Thoracic aorta (tissue), 2 donors: Measurements from ENCODE around the gene PPP1R1B. TPM values are rescaled to one million over a fixed set of nuclear protein-coding genes. Genes with fewer than 3 reads are reported as not detected.

Source experiments
- ATAC-seq: fragments of 150-250 bp; one replicate; pipeline ENCODE4 v1.8.0; 2017; ENCODE audit warnings: low read depth; ENCODE audit not compliant: insufficient number of reproducible peaks, low FRiP score
- DNase-seq: peaks from one replicate; pipeline ENCODE4 v3.0.0-alpha.2; 2020; ENCODE audit warnings: low spot score
- H3K27ac ChIP-seq, 2 donors: fragments of 200-600 bp; sonication (generic); 1 replicate in 1 of 2; 2 replicates in 1 of 2; pipeline ENCODE4 v1.5.1; 2016; ENCODE audit warnings: mild to moderate bottlenecking in 2 of 2, moderate library complexity in 2 of 2
- H3K27me3 ChIP-seq: fragments of 200-600 bp; sonication (generic); replicated peaks from 2 replicates; pipeline ENCODE4 v1.6.0; 2016; ENCODE audit warnings: mild to moderate bottlenecking; ENCODE audit not compliant: insufficient read depth
- H3K36me3 ChIP-seq: fragments of 200-600 bp; sonication (generic); one replicate; pipeline ENCODE4 v1.5.1; 2016
- H3K4me1 ChIP-seq, 2 donors: fragments of 200-600 bp; sonication (generic); 1 replicate in 1 of 2; 2 replicates in 1 of 2; pipeline versions ENCODE4 v1.5.1 to v1.6.0; 2016; ENCODE audit warnings: low read depth in 2 of 2, mild to moderate bottlenecking in 1 of 2; ENCODE audit not compliant: control insufficient read depth in 1 of 2
- H3K4me3 ChIP-seq: fragments of 200-600 bp; sonication (generic); 2 replicates; pipeline ENCODE4 v1.5.1; 2016; ENCODE audit warnings: mild to moderate bottlenecking
- H3K9me3 ChIP-seq: fragments of 200-600 bp; sonication (generic); 2 replicates; pipeline ENCODE4 v1.5.1; 2016
- CTCF ChIP-seq: fragments of 200-600 bp; sonication (generic); IDR thresholded peaks from one replicate; pipeline ENCODE4 v1.5.1; 2019; ENCODE audit warnings: antibody characterized with exemption
- total RNA-seq, 2 donors: library from RNA; depleted of rRNA; stranded (reverse); fragments of >200 nt; gene quantifications; one replicate each; pipeline versions ENCODE4 v1.1.0 to v1.2.3, GENCODE V29; 2016

Gene PPP1R1B
- total RNA-seq, 2 donors from 2014 or later = 0.27 to 2.1 TPM

GRCh38 chr17:39653316-39653661, 26.5 kb downstream of the PPP1R1B start:
- TF ChIP-seq CTCF = no peak
- no peaks in the 10 kb centered on the region for H3K9me3 ChIP-seq
- no peaks in the 10 kb centered on the region for H3K27me3 ChIP-seq
- peaks cover 3% of the 10 kb centered on the region for H3K36me3 ChIP-seq
- ATAC-seq (no peak), DNase-seq (no peak)
- H3K4me1 ChIP-seq = no peaks in the 10 kb centered on the region
- no peak overlapping the region for H3K27ac ChIP-seq
- no peak overlapping the region for H3K4me3 ChIP-seq

GRCh38 chr17:39653662-39654331, 27.0 kb downstream of the PPP1R1B start:
- H3K4me1 ChIP-seq = no peaks in the 10 kb centered on the region
- no peaks in the 10 kb centered on the region for H3K27me3 ChIP-seq
- no peak overlapping the region for H3K4me3 ChIP-seq
- H3K27ac ChIP-seq = no peak overlapping the region
- peaks cover 4% of the 10 kb centered on the region for H3K36me3 ChIP-seq
- DNase-seq (no peak), ATAC-seq (no peak)
- peak; percentile 79 for TF ChIP-seq CTCF
- no peaks in the 10 kb centered on the region for H3K9me3 ChIP-seq

DNA sequence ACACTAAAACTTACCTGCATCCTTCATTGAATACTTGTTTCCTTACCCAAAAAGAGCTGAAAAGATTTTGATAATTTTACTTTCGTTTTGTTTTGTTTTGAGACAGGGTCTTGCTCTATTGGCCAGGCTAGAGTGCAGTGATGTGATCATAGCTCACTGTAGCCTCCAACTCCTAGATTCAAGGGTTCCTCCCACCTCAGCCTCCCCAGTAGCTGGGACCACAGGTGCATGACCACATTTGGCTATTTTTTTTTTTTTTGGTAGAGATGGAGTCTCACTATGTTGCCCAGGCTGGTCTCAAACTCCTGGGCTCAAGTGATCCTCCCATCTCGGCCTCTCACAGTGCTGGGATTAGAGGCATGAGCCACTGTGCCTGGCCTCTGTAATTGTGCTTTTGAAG, 28.4 kb downstream of the PPP1R1B start:
- Histone ChIP-seq H3K9me3 (no peaks in the 10 kb centered on the region), H3K27ac (no peak overlapping the region), H3K36me3 (peaks cover 14% of the 10 kb centered on the region), H3K27me3 (no peaks in the 10 kb centered on the region), H3K4me3 (no peak overlapping the region), H3K4me1 (no peaks in the 10 kb centered on the region)
- TF ChIP-seq CTCF = no peak
- ATAC-seq (no peak), DNase-seq (no peak)

DNA sequence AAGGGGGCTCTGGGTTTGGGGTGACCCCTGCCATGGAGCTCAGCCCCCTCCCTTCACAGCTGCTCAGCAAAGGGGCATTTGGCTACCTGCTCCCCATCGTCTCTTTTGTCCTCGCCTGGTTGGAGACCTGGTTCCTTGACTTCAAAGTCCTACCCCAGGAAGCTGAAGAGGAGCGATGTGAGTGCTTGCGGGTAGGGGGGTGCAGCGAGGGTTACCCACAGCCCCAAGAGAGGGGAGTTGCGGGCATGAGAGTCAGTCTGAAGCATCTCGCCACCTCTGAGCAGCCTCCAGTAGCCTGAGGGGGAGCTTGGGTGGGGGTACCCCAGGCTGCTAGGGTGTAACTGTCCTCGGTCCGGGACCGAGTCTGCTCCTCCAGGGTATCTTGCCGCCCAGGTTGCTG, 31.6 kb downstream of the PPP1R1B start:
- ATAC-seq (no peak), DNase-seq (no peak)
- Histone ChIP-seq H3K27me3 (no peaks in the 10 kb centered on the region), H3K9me3 (no peaks in the 10 kb centered on the region), H3K4me1 (peaks cover 0 to 11% of the 10 kb centered on the region in 2 donors), H3K36me3 (peaks cover 22% of the 10 kb centered on the region), H3K27ac (no peak overlapping the region), H3K4me3 (no peak overlapping the region)
- TF ChIP-seq CTCF = no peak

DNA sequence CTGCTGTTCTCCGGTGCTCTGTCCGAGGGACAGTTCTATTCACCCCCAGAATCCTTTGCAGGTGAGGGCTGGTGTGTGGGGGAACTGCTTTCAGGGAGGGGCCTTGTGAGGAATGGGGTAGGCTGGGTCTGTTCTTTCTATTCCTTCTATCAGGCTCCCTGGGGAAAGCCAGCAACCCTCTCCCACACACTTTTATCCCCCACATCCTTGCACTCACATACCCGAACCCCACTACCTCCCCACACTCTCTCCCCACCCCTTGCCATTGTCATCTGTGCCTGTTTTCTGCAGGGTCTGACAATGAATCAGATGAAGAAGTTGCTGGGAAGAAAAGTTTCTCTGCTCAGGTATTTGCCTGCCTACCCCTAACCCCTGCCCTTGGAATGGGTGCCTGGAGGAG, 32.0 kb downstream of the PPP1R1B start:
- ATAC-seq (no peak), DNase-seq (no peak)
- H3K27ac ChIP-seq = no peak overlapping the region
- TF ChIP-seq CTCF = no peak
- no peaks in the 10 kb centered on the region for H3K9me3 ChIP-seq
- H3K27me3 ChIP-seq = no peaks in the 10 kb centered on the region
- no peak overlapping the region for H3K4me3 ChIP-seq
- peaks cover 22% of the 10 kb centered on the region for H3K36me3 ChIP-seq
- peaks cover 0 to 14% of the 10 kb centered on the region in 2 donors for H3K4me1 ChIP-seq
